A673 (cell line): ENCODE measurements around the gene COBL.

Experiments
- CTCF ChIP-seq: fragments of 300-800, 200-600 bp; sonication (generic); conservative IDR thresholded peaks from 2 replicates; pipeline ENCODE4 v1.5.1; 2017; ENCODE audit warnings: low read depth, mild to moderate bottlenecking, antibody characterized with exemption, low read length, moderate library complexity, mixed read lengths
- EZH2 ChIP-seq: fragments of 200-600 bp; sonication (generic); IDR thresholded peaks from 2 replicates; pipeline ENCODE4 v1.6.1; 2017; ENCODE audit warnings: borderline replicate concordance, low read depth, mild to moderate bottlenecking, mixed read lengths, antibody characterized with exemption, low read length; ENCODE audit not compliant: poor library complexity, severe bottlenecking

- TF ChIP-seq CTCF, result no peak
- TF ChIP-seq EZH2, result no peak
Observed at GRCh38 chr7:51075681-51076580, 240.7 kb downstream of the COBL start.
